ENCODE results near the gene CCDC33.

- TF ChIP-seq CTCF (tag by site-specific recombination; IDR thresholded peaks at IDR 0.05): no peak
- no peak for TF ChIP-seq ZNF398 (tag by site-specific recombination; IDR thresholded peaks at IDR 0.05)
- no peak for TF ChIP-seq KLF17 (tag by site-specific recombination; IDR thresholded peaks at IDR 0.05)
- TF ChIP-seq ZNF248 (tag by site-specific recombination; IDR thresholded peaks at IDR 0.05): no peak
- TF ChIP-seq ZNF785 (tag by site-specific recombination; IDR thresholded peaks at IDR 0.05): no peak
- no peak for TF ChIP-seq ZBTB26 (tag by site-specific recombination; optimal IDR thresholded peaks at IDR 0.05)
- no peak for TF ChIP-seq ZNF830 (tag by site-specific recombination; IDR thresholded peaks at IDR 0.05; ENCODE audit: low read depth)
These were observed 41.3 kb upstream of the CCDC33 start for GRCh38 chr15:74194572-74195559.
